HG03066 (cell line): ENCODE measurements around the gene ADARB2.
"Not testable (repeated sequence)": the region's sequence is repeated elsewhere in the genome, so short reads cannot be mapped to it uniquely, and the experiment has no call there.

ENCODE experiments used
- ATAC-seq: cut with Tn5 transposase; IDR thresholded peaks from one replicate; pipeline ENCODE4 v1.9.1; 2021; ENCODE audit warnings: low read depth; ENCODE audit not compliant: unreplicated experiment

ADARB2 gene

DNA sequence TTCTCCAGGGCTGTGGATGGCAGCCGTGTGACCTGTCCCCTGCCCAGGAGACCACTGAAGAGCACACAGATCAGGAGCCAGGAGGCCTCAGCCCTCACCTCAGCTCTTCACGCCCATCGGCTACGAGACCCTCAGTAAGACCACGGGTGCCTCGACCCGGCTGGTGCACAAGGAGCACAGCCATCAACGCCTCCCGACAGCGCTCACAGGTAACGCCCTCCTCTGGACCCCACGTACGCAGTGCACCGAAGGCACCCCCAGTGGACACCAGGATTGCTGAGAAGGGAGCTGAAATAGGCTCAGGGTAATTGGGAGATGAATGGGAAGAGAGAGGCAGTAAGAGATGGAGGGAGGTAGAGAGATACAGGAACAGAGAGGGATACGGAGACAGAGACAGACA is 389.8 kb downstream of the ADARB2 start:
- no peak for ATAC-seq

DNA sequence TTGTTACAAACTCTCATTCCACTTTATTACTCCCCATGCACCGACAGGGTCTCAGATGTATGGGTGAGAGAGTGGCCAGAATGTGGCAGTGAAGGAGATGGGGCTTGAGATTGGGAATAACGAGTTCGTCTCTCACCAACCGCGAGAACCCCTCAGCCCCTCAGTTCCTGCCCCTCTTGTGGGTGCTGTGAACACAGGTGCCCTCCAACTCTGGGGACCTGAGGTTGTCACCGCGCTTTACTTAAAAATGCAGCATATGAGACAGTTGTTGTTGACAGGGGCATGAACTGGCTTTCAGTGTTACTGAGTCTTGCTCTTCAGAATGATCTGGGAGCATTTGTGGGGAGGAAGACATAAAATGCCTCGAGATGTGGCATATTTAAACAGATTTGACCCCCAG is 391.1 kb downstream of the ADARB2 start:
- no peak for ATAC-seq

DNA sequence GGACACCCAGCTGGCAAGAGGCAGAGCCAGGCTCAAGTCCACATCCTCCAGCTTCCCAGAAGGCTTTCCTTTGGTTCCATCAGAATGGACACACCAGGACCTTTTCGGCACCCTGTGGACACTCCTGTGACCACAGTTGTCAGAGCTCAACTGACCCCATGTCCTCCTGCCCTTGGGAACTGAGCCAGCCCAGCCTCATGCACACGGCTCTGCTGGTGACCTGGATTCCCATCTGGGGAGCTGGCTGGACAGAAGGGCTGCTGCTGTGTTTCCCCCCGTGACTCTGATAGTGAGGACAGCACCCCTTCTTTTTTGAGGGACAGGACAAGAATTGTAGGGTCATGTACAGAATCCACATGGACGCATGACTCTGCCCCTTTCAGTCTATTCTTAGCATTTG is 392.0 kb downstream of the ADARB2 start:
- no peak for ATAC-seq

DNA sequence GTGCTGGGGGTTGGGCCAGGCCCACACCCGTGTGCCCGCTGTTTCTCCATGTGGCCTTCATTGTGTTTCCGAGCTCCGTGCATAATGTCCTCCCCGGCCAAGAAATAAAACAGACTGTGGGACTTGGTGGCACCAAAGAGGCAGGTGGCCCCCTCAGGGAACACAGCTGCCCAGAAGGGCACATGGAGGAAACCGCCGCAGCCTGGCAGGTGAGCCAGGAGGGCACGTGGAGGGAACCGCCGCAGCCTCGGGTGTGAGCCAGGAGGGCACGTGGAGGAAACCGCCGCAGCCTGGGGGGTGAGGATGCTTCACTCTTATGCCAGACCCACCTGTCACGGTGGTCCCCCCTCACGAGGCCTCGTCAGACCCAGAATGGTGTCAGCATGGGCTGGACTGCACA is 392.5 kb downstream of the ADARB2 start:
- no peak for ATAC-seq

DNA sequence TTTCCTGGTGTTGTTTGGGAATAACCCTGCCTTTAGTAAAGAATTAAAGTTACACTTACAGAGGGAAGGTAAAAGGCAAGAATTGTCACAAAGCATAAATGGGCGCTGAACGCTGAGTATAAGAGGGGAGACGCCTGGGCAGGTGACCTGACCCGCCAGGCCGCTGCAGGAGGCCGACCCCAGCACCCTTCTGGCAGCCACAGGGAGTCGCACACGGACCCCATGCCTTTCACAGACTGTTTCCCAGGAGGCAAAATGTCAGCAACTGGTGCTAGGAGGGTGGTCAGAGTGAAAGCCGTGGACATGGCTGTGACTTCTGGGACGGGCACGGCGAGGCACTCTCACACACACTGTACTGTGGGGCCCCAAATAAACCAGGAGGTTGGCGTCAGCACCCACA is 392.9 kb downstream of the ADARB2 start:
- no peak for ATAC-seq

DNA sequence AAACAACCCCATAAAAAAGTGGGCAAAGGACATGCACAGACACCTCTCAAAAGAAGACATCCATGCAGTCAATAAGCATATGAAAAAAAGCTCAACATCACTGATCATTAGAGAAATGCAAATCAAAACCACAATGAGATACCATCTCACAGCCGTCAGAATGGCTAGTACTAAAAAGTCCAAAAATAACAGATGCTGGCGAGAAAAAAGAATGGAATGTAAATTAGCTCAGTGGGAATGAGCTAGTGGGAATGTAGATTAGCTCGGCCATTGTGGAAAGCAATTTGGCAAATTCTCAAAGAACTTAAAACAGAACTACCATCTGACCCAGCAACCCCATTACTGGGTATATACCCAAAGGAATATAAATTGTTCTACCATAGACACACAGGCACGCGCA is 394.1 kb downstream of the ADARB2 start:
- ATAC-seq: no peak

DNA sequence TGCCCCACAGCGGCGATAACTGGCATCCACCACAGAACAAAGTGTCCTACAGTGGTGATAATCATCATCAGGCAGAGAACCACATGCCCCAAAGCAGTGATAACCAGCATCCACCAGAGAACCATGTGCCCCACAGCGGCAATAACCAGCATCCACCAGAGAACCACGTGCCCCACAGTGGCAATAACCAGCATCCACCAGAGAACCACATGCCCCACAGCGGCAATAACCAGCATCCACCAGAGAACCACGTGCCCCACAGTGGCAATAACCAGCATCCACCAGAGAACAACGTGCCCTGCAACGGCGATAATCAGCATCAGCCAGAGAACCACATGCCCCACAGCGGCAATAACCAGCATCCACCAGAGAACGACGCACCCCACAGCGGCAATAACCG is 396.3 kb downstream of the ADARB2 start:
- not testable (repeated sequence) for ATAC-seq

DNA sequence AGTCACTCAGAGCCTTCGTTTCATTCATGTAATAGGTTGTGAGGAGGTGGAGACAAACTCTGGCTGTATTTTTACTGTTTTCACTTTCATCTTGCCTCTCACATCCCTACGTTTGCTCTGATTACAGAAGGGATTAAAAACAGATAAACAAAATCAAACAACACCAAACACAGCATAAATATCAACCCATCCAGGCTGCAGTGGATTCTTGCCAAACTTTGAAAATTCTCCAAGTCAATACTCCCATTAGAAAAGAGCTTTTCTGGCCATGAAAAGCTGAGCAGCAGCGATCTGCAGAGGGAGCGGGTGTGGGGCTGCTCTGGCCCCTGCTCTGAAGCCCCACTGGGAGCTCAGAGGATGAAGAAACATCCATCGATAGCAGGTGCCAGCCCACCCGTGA is 397.9 kb downstream of the ADARB2 start:
- no peak for ATAC-seq

DNA sequence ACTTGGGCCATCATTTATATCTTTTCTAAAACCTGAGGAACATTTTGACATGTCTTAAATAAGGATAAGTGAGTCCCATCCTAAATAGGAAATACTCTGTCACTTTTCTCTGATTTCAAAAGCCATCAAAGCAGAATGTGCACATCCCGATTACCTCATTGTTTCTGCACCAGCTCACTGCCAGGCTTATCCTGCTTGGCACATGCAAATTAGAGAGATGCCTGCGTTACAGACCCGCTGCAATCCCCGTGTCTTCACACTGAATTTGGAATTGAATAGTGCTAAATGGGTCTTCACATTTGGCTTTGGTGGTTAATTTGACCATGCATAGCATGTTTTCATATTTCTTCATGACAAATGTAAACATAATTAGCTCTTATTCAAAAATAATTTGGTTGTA is 401.7 kb downstream of the ADARB2 start:
- no peak for ATAC-seq

DNA sequence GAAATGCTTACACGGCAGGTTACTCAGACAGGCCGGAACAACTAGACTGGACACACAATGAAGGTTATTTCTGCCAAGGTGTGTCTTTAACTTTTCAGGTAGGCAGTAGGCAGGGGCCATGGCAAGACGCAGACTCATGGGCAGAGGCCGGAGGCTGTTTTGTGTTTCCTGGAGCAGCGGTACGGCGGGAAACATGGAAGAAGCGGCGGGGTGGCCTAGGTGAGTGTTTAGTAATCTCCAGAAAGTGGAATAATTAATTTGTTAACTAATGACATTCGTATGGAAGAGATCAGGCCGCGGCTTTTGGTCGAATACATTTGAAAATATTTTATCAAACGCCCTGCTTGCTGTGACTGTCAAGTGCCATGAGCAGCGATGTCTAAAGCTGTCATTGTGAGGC is 403.3 kb downstream of the ADARB2 start:
- no peak for ATAC-seq

DNA sequence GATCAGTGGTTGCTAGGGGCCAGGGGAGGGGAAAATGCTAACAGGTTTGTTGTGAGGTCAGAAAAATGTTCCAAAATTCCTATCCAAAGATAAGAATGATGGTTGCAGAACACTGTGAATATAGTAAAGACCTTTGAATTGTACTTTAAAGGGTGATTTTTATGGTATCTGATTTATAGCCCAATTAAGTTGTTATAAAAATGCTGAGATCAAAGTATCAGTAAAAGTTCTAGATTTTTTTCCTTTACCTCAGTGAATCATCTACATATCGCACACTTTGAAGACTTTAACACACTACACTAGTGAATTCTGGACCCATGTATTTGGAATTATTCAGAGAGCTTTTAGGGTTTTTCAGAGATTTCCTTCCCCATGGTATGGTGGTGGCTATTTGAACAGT is 405.8 kb downstream of the ADARB2 start:
- no peak for ATAC-seq

DNA sequence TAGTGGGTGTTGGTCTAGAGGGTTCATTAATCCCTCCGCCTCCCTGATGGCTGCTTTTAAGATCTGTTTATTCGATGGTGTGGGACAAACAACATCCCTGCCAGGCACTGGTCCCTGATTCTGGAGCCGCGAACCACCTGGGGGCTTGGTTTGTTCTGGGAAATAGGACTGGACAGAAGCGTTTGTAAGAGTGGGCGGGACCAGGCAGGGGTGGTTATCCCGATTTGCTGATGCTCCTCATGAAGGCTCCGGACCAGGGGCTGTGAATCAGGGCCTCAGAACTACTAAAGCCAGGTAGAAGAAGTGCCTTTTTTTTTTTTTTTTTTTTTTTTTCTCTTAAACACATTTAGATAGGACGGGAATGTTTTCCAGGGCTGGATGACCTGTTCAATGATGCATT is 407.7 kb downstream of the ADARB2 start:
- no peak for ATAC-seq

DNA sequence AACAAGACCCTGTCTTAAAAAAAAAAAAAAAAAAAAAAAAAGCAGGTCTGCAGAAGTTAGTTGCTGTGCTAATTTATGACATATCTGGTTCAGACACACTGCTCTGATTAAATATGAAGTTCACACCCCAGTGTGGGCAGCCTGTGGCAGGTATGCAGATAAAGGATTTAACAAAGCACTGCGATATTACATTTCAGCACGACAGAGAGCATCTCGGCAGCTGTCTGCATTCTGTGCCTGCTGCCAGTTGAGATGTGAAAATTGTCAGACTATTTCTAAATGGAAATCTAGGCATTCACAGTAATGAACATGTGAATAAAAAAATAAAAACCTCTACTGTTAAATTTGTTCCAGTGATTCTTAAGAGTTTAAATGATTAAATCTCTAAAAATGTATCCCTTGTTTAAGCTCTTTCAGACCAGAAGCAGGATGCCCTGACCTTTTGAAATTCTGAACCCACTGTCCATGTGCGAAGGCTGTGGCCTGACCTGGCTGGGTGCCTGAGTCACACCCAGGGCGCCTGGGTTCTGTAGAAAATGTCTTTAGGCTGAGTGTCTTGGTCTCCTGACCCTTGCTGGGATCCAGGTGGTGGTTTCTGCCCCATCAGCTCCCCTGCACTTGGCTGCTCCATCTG is 408.2 kb downstream of the ADARB2 start:
- ATAC-seq: no peak

DNA sequence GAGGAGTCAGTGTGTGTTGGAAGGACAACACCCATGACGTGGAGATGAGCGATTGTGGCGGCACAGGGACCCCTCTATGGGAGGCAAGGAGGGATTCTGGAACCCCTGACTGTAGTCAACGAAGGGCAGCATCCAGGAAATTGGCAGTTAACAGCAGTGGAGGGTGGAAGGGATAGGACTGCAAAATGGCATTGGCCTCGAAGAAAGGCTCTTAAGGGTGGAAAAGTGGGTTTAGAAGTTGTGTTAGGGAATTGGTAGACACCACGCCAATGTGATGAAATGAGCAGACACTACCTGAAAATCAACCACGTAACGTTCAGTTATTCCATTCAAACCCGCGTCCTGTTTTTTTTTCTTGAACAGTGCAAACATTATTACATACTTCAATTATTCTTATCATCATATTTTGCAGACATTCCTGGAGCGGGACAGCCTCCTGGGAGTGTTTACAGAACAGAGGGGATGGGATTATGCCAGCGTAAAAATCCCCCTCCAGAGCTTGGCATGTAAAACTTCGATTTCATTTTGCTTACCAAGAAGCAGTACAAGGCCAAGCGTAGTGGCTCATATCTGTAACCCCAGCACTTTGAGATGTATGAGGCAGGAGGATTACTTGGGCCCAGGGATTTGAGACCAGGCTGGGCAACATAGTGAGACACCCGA is 409.0 kb downstream of the ADARB2 start:
- ATAC-seq: no peak

DNA sequence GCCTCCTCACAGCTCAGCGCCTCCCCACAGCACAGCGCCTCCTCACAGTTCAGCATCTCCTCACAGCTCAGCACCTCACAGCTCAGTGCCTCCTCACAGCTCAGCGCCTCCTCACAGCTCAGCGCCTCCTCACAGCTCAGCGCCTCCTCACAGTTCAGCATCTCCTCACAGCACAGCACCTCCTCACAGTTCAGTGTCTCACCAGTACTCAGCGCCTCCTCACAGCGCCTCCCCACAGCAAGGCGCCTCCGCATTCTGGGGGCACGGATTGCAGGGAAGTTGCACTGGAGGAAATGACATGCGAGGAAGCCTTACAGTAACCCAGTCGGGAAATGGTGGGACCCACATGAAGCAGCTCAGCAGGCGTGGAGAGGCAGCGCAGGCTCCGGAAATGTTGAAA is 409.6 kb downstream of the ADARB2 start:
- no peak for ATAC-seq

DNA sequence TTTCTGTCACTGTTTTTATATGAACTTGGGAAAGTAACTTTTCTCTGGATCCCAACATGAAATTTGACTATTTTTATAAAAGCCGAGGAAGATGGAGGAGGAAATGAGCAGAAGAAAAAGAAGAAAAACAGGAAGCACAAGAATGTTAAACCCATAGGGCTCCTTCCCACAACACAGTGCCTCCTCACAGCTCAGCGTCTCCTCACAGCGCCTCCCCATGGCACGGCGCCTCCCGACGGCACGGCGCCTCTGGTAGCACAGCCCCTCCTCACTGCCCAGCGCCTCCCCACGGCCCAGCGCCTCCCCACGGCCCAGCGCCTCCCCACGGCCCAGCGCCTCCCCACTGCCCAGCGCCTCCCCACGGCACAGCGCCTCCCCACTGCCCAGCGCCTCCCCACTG is 410.8 kb downstream of the ADARB2 start:
- not testable (repeated sequence) for ATAC-seq

DNA sequence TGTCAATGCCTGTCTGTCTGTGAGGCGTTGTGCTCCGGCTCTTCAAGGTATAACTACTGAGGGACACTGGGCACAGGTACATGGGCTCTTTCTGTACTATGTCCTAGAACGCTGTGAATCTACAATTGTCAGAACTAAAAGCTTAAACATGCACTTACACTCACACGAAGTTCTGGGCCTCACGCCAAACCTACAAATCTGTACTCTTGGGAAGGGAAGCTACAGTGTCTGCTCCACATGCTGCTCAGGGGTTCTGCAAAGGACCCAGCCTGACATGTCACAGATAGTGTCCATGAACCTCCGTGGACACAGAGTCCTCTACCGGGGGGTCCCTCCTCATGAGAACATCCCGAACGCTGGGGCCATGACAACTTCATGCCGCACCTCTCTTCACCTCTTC is 412.4 kb downstream of the ADARB2 start:
- ATAC-seq: no peak

DNA sequence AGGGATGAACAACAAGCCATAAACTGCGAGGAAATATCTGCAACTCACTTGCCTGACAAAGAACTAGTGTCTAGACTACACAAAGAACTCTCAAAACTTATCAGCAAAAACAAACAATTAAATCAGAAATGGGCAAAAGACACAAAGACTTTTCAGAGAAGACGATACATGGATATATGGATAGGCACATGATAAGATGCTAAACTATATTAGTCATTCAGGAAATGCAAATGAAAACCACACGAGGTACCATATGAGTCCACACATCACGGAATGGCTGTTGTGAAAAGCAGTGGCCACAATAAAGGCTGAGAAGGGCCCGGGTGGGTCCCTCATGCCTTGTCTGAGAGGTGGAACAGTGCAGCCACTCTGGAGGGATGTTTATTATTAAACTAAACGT is 413.4 kb downstream of the ADARB2 start:
- no peak for ATAC-seq

DNA sequence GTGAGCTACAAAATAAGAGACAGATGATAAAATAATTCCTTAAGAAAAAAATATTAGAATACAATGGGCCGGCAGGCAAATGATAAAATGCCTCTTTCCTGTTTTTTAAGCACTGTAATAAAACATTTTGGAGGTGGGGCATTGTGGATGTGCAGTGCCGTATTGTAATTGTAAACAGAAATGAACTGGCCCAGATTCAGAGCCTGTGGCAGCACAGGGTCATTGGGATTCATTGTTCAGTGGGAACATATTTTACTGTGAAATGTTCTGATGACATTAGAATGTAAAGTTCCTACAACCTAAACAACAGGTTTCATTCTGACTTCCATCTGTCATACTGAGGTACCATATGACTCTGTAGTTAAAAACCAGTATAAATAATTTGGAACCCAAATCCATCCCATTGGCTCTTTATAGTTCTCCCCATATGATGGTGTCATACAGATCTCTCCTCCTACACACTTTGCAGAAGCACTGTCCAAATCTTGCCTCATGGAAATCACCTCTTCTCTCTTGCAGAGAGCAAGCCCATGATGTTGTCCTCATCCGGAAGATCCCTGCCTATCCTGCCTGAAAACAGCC is 416.5 kb downstream of the ADARB2 start:
- ATAC-seq: no peak

DNA sequence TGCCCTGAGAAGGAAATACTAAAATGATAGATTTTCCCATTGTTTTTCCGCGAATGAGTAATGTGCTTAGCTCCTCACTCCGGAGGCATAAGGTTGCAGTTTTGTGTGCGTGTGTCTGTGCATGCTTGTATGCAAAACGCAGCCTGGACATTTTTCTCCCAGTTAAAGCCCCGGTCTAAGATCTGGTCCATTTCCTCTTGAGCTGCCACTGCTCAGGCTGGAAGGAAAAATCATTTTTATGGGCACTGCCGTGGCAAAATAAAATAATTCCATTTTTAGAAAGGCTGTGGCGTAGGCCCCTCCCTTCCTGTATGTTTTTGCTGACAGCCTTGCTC is 420.5 kb downstream of the ADARB2 start:
- no peak for ATAC-seq

DNA sequence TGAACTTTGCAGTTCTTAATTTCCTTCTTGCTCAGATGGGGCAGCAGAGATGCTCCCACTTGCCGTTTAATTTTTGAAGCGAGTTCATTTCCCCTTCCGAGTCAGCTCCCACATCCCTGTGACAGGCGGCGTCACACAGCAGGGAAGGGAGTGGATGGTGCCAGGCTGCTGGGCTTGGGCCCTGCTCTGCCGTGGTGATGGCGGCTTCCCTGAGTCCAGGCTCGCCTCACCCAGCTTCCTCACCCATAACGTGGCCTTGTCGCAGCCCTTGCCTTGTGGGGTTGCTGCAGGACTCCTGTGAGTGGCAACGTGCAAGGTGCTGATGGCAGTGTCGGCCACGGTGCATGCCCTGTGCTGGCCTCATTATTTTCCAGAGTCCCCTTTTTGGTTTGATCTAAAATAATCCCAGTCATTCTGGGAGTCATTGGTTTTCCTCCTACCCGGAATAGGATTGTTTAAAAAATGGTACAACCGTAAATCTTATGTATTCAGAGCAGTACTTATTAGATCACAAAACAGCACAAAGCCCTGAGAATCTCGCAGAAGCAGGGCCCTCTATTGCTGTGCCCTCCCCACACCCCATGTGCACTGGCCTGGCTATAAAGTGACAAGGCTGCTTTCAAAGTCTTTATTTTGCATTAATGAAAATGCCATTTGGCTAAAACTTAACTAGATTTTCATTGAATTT is 421.1 kb downstream of the ADARB2 start:
- ATAC-seq: no peak

DNA sequence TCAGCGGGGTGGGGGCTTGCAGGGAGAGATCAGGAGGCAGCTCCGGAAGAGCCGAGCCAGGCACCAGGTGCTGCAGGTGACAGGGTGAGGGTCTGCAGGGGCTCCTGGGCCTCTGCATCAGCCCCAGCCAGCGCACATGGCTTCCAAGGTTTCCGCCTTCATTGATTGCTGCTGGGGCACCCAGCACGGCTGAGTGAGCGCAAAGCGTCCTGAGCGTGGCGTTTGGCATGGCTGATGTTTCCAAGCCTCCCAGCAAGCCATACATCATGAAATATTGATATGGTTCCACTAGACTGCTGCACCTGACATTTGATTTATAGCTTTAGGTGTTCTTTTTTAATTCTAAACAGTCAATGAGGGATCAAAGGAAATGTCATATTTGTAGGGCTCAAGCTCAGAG is 422.1 kb downstream of the ADARB2 start:
- no peak for ATAC-seq
